ENCODE measurements around the gene GRIA4. TPM values are rescaled to one million over a fixed set of nuclear protein-coding genes. Genes with fewer than 3 reads are reported as not detected.
A peak's percentile ranks its signal among the peaks of the same experiment; 100 is the strongest.

Gene GRIA4
- total RNA-seq, 6 donors from 2014 or later, result not detected

- H3K9me3 ChIP-seq, result no peaks in the 10 kb centered on the region
- ATAC-seq (ENCODE audit: low FRiP score in 2 of 2), result no peak
- no peaks in the 10 kb centered on the region for H3K36me3 ChIP-seq
- DNase-seq, result no peak
- H3K4me1 ChIP-seq, result peaks cover 9 to 14% (median 13%) of the 10 kb centered on the region in 4 donors
- no peak overlapping the region for H3K27ac ChIP-seq
- no peak for TF ChIP-seq POLR2AphosphoS5 (IDR thresholded peaks at IDR 0.05)
- no peak for TF ChIP-seq POLR2A (IDR thresholded peaks at IDR 0.05)
- no peak for TF ChIP-seq EP300 (IDR thresholded peaks at IDR 0.05)
- no peak for TF ChIP-seq CTCF (IDR thresholded peaks at IDR 0.05)
- 87 to 89% methylated on average over 4 of the region's 4 CpGs for WGBS, 2 donors
- H3K4me3 ChIP-seq, result no peak overlapping the region
- H3K27me3 ChIP-seq, result peaks cover 0 to 12% (median 0%) of the 10 kb centered on the region in 4 donors
Measured at GRCh38 chr11:105612771-105613170, 2.9 kb downstream of the GRIA4 start.

- Histone ChIP-seq H3K27me3 (peaks cover 0 to 12% (median 0%) of the 10 kb centered on the region in 4 donors), H3K36me3 (no peaks in the 10 kb centered on the region), H3K4me1 (peaks cover 9 to 14% (median 13%) of the 10 kb centered on the region in 4 donors), H3K4me3 (no peak overlapping the region), H3K9me3 (no peaks in the 10 kb centered on the region), H3K27ac (no peak overlapping the region)
- ATAC-seq (ENCODE audit: low FRiP score in 2 of 2), result no peak
- no peak for DNase-seq
- TF ChIP-seq EP300 (IDR thresholded peaks at IDR 0.05) (no peak), POLR2AphosphoS5 (IDR thresholded peaks at IDR 0.05) (no peak), CTCF (IDR thresholded peaks at IDR 0.05) (no peak), POLR2A (IDR thresholded peaks at IDR 0.05) (no peak)
Measured at GRCh38 chr11:105613183-105613582, 3.3 kb downstream of the GRIA4 start.

- no peaks in the 10 kb centered on the region for H3K4me1 ChIP-seq
- no peak overlapping the region for H3K27ac ChIP-seq
- 77 to 88% methylated on average over 2 of the region's 2 CpGs for WGBS, 2 donors
- H3K36me3 ChIP-seq, result no peaks in the 10 kb centered on the region
- H3K27me3 ChIP-seq, result no peaks in the 10 kb centered on the region
- TF ChIP-seq POLR2AphosphoS5 (IDR thresholded peaks at IDR 0.05) (no peak), EP300 (IDR thresholded peaks at IDR 0.05) (no peak), CTCF (IDR thresholded peaks at IDR 0.05) (no peak)
- H3K9me3 ChIP-seq, result no peaks in the 10 kb centered on the region
- ATAC-seq (ENCODE audit: low FRiP score in 2 of 2) (peak in 1 of 2 donors; percentile 26), DNase-seq (no peak)
- H3K4me3 ChIP-seq, result no peak overlapping the region
Measured at GRCh38 chr11:105618343-105618955, 8.6 kb downstream of the GRIA4 start.

GRCh38 chr11:105619556-105619955 is 9.7 kb downstream of the GRIA4 start:
- H3K27me3 ChIP-seq, result no peaks in the 10 kb centered on the region
- H3K4me1 ChIP-seq, result no peaks in the 10 kb centered on the region
- ATAC-seq (ENCODE audit: low FRiP score in 2 of 2) (no peak), DNase-seq (no peak)
- H3K9me3 ChIP-seq, result no peaks in the 10 kb centered on the region
- H3K4me3 ChIP-seq, result no peak overlapping the region
- no peaks in the 10 kb centered on the region for H3K36me3 ChIP-seq
- no peak overlapping the region for H3K27ac ChIP-seq
- TF ChIP-seq POLR2A (IDR thresholded peaks at IDR 0.05) (no peak), POLR2AphosphoS5 (IDR thresholded peaks at IDR 0.05) (no peak), CTCF (IDR thresholded peaks at IDR 0.05) (no peak), EP300 (IDR thresholded peaks at IDR 0.05) (no peak)

GRCh38 chr11:105622016-105622415 is 12.1 kb downstream of the GRIA4 start:
- Histone ChIP-seq H3K9me3 (no peaks in the 10 kb centered on the region), H3K4me3 (no peak overlapping the region), H3K36me3 (no peaks in the 10 kb centered on the region), H3K27me3 (no peaks in the 10 kb centered on the region), H3K4me1 (no peaks in the 10 kb centered on the region), H3K27ac (no peak overlapping the region)
- TF ChIP-seq POLR2A (IDR thresholded peaks at IDR 0.05), result no peak
- no peak for TF ChIP-seq EP300 (IDR thresholded peaks at IDR 0.05)
- TF ChIP-seq CTCF (IDR thresholded peaks at IDR 0.05), result no peak
- no peak for TF ChIP-seq POLR2AphosphoS5 (IDR thresholded peaks at IDR 0.05)
- ATAC-seq (ENCODE audit: low FRiP score in 2 of 2) (no peak), DNase-seq (no peak)
- WGBS, 2 donors, result 63 to 67% methylated on average over 2 of the region's 2 CpGs

Data from upper lobe of left lung (tissue), 6 donors.